Thyroid gland (tissue), 4 donors: Measurements from ENCODE around the gene TBX21.

Source experiments
- POLR2A ChIP-seq, 2 donors: fragments of 450-650 bp; IDR thresholded peaks; one replicate each; pipeline ENCODE4 v1.6.1; 2017; ENCODE audit warnings: antibody characterized with exemption in 2 of 2, mild to moderate bottlenecking in 2 of 2, moderate library complexity in 1 of 2
- TF ChIP-seq, protein P1 (sequence below), 6 experiments: fragments of 200-600 bp in 3 of 6; fragments of 450-650 bp in 3 of 6; sonication (generic) in 3 of 6; IDR thresholded peaks; one replicate each; pipeline ENCODE4 v1.5.1; 2016 to 2019; ENCODE audit warnings: antibody characterized with exemption in 6 of 6, mild to moderate bottlenecking in 2 of 6, inconsistent platforms in 1 of 6, moderate library complexity in 1 of 6

- TF ChIP-seq, protein P1, sequence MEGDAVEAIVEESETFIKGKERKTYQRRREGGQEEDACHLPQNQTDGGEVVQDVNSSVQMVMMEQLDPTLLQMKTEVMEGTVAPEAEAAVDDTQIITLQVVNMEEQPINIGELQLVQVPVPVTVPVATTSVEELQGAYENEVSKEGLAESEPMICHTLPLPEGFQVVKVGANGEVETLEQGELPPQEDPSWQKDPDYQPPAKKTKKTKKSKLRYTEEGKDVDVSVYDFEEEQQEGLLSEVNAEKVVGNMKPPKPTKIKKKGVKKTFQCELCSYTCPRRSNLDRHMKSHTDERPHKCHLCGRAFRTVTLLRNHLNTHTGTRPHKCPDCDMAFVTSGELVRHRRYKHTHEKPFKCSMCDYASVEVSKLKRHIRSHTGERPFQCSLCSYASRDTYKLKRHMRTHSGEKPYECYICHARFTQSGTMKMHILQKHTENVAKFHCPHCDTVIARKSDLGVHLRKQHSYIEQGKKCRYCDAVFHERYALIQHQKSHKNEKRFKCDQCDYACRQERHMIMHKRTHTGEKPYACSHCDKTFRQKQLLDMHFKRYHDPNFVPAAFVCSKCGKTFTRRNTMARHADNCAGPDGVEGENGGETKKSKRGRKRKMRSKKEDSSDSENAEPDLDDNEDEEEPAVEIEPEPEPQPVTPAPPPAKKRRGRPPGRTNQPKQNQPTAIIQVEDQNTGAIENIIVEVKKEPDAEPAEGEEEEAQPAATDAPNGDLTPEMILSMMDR (IDR thresholded peaks at IDR 0.05), result no peak
- no peak for TF ChIP-seq POLR2A (IDR thresholded peaks at IDR 0.05)
These were observed 9.5 kb downstream of the TBX21 start for GRCh38 chr17:47742319-47743181.
